ENCODE data around the gene KIF3B. TPM values are rescaled to one million over a fixed set of nuclear protein-coding genes. Genes with fewer than 3 reads are reported as not detected.
A peak's percentile ranks its signal among the peaks of the same experiment; 100 is the strongest.
"Not testable (repeated sequence)": the region's sequence is repeated elsewhere in the genome, so short reads cannot be mapped to it uniquely, and the experiment has no call there.

KIF3B gene
- total RNA-seq, 2 experiments from 2014 or later, result 36.2 to 36.5 TPM

DNA sequence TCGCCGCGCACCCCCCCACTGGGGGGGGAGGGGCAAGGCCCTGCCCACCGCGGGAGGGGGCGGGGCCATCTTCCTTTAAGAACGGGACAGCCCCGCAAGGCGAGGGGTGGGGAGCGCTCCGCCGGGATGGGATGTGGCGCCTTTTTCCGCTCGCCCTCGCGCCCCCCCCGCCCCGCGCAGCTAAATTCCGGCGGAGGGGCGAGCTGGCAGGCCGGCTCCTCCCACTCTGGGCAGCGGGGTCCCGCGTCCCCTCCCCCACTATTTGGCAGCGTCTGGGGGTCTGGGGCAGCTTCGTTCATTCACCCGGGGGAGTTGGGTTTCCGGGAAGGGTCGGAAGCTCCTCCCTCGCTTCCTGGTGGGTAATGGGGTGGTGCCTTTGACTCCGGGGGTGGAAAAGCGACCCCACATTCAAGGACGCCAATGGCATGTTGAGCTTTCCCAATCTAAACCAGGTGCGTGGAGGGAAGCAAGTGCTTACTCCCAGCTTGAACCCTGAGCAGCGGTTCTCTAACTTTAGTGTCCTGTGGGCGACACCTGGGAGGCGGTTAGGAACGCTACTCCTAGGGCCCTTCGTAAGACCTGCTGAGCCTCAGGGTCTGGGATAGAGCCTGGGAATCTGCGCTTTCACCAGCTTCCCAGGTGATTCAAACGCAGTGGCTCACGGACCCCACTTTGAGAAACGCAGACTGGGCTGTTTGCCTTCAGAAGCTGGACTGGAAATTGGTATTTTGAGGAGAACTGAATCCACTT lies 81.6 kb downstream of the KIF3B start:
- peak overlapping the region; percentile 92 for H3K27ac Mint-ChIP-seq
- no peaks in the 10 kb centered on the region for H3K9me3 Mint-ChIP-seq
- peaks cover 3% of the 10 kb centered on the region for H3K27me3 Mint-ChIP-seq
- peaks cover 34% of the 10 kb centered on the region for H3K36me3 Mint-ChIP-seq
- peak overlapping the region; percentile 92 for H3K4me3 Mint-ChIP-seq
- peaks cover 68% of the 10 kb centered on the region for H3K4me1 Mint-ChIP-seq
- DNase-seq, result peak; percentile 83

DNA sequence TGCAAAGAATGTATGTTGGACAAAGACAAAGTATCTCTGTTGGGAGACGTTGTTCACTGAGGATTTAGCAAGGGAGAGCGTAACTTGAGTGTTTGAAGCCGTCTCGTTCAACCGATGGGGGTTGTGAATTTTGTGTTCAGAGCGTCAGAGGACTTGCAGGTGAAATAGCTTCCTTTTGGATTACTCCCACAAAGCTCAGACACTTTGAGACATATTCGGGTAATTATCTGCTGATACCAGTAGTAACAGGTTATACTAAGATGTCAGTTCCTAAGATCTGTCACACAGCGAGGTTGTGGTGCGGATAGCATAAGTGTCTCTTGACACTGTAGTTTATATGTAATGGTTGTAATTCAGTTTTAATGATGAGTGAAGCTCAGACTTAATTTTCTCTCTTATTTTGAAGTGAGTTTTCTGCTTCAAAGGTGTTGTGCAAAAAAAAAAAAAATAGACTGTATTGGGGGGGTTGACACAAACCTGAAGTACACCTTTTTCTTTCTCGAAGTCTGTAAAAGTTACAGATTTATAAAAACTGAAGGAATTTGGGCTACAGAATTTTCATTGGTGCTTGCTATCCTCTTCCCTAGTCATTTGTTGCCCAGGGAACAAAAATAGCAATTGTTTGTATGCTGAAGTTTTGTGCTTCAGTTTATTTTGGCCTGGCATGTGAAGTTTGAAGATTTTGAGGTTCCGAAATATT lies 82.3 kb downstream of the KIF3B start:
- Mint-ChIP-seq H3K27ac (peak overlapping the region; percentile 92), H3K4me1 (peaks cover 67% of the 10 kb centered on the region), H3K27me3 (peaks cover 3% of the 10 kb centered on the region), H3K36me3 (peaks cover 34% of the 10 kb centered on the region), H3K9me3 (no peaks in the 10 kb centered on the region), H3K4me3 (peak overlapping the region; percentile 92)
- DNase-seq, result no peak

DNA sequence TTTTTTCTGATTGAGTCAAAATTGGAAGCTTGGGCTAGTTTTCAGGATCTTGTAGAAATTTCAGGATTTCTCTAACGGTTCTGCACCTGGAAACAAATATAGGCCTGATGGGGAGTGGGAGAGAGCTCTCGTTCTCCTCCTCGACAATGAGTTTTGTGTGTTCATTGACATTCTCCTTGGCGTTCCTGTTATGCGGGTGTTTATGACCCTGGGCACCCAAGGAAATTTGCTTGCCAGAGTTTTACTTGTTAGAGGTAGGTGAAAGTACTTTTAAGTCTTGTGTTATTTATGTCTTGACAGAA lies 82.8 kb downstream of the KIF3B start:
- Mint-ChIP-seq H3K27ac (peak overlapping the region; percentile 92), H3K4me1 (peaks cover 67% of the 10 kb centered on the region), H3K36me3 (peaks cover 37% of the 10 kb centered on the region), H3K9me3 (no peaks in the 10 kb centered on the region), H3K27me3 (peaks cover 3% of the 10 kb centered on the region), H3K4me3 (peak overlapping the region; percentile 92)
- DNase-seq, result no peak

DNA sequence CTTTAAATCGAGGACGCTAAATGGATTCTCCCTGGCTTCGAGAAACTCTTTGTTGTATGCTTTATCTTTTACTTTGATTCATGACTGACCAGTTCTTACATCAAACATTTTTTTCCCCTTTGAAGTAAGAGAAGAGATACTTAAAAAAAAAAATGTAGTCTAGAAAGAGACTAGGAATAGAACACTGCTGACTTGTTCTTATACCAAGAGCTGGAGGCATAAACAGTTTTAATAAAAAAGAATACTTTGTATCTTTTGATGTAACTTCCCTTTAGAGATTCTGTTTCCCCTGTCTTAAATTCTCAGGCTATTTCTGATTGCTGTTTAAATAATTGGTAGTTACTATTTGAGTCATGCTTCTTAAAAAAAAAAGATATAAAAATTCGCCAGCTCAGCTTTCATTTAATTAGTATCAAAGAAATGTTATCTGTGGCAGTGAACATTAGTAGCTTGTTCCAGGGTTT lies 85.5 kb downstream of the KIF3B start:
- Mint-ChIP-seq H3K4me3 (peak overlapping the region; percentile 92), H3K9me3 (no peaks in the 10 kb centered on the region), H3K4me1 (peaks cover 78% of the 10 kb centered on the region), H3K36me3 (peaks cover 41% of the 10 kb centered on the region), H3K27ac (peak overlapping the region; percentile 57), H3K27me3 (peaks cover 3% of the 10 kb centered on the region)
- no peak for DNase-seq

DNA sequence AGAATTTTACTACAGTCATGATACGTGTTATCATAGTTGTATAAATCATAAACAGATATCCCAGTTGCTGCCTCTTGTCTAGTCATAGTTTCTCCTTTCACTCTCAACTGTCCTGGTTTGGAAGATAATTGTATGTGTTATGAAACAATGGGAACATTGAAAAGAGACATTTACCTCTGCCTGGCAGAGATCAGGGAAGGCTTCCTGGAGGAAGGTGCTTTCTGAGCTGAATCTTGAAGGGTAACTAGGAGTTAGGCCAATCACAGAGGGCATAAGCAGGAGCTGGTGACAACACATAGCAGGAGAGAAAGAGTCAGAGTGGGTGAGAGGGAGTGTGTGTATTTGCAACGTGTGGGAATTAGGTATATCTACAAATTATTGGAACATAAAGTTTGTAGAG lies 86.0 kb downstream of the KIF3B start:
- peaks cover 83% of the 10 kb centered on the region for H3K4me1 Mint-ChIP-seq
- no peaks in the 10 kb centered on the region for H3K9me3 Mint-ChIP-seq
- H3K27ac Mint-ChIP-seq, result peak overlapping the region; percentile 57
- no peak for DNase-seq
- no peaks in the 10 kb centered on the region for H3K27me3 Mint-ChIP-seq
- H3K36me3 Mint-ChIP-seq, result peaks cover 44% of the 10 kb centered on the region
- peak overlapping the region; percentile 92 for H3K4me3 Mint-ChIP-seq

DNA sequence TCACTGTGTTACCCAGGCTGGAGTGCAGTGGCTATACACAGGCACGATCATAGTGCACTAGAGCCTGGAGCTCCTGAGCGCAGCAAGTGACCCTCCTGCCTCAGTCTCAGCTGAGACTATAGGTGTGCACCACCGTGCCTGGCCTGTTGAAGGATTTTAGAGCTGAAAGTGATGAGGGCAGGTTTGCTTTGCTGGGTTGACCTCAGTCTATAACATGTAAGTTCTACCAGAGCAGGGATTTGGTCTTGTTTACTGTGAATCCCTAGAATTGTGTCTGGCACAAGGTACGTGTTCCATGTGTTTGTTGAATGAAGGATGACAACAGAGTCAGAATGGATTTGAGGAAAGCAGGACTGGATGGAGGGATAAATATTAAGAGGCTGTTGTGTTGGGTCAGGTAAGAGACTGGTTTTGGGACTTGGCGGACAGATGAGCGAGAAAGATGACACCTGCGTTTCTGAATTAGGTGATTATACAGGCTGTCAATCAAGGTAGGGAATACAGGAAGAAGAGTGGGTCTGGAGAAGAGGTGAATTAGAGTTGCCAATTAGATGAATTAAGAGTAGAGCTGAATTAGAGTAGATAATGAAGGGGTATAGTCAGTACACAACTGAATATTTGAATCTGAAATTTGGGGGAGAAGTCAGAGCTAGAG lies 87.2 kb downstream of the KIF3B start:
- H3K27ac Mint-ChIP-seq, result peak overlapping the region; percentile 69
- no peak for DNase-seq
- peaks cover 38% of the 10 kb centered on the region for H3K36me3 Mint-ChIP-seq
- H3K27me3 Mint-ChIP-seq, result no peaks in the 10 kb centered on the region
- peak overlapping the region; percentile 9 for H3K4me3 Mint-ChIP-seq
- H3K9me3 Mint-ChIP-seq, result no peaks in the 10 kb centered on the region
- peaks cover 85% of the 10 kb centered on the region for H3K4me1 Mint-ChIP-seq

DNA sequence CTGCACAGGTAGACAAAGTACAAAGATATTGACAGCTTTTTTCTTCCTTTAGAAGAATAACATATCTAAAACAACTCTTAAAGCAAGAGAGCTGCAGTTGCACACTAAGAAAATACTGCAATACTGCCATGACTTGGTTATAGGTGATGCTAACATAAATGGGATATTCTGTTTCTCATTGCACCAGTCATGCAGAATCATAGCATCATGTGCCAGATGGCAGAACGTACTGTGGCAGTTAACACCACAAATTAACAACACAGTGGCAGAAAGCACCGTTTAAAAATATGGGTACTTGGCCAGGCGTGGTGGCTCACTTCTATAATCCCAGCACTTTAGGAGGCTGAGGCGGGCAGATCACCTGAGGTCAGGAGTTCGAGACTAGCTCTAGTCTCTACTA lies 88.1 kb downstream of the KIF3B start:
- H3K9me3 Mint-ChIP-seq, result no peaks in the 10 kb centered on the region
- DNase-seq, result no peak
- H3K4me1 Mint-ChIP-seq, result peaks cover 78% of the 10 kb centered on the region
- H3K4me3 Mint-ChIP-seq, result no peak overlapping the region
- no peaks in the 10 kb centered on the region for H3K27me3 Mint-ChIP-seq
- peak overlapping the region; percentile 61 for H3K27ac Mint-ChIP-seq
- H3K36me3 Mint-ChIP-seq, result peaks cover 32% of the 10 kb centered on the region

DNA sequence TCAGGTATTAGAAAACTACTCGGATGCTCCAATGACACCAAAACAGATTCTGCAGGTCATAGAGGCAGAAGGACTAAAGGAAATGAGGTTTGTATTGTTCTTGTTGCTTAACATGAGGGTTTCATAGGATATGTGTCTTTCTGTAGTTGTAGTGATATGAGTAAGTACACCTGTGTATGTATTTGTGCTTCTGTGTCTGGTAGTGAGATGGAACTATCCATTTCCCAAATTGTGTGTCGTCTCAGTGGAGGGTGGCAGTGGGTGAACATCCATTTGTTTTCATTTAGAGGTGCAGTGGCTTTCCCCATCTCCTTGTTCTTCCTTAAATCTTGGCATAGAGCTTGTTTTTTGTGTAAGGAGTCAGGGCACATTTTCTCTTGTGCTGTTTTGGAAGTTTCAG lies 88.9 kb downstream of the KIF3B start:
- Mint-ChIP-seq H3K36me3 (peaks cover 29% of the 10 kb centered on the region), H3K9me3 (no peaks in the 10 kb centered on the region), H3K4me1 (peaks cover 71% of the 10 kb centered on the region), H3K27me3 (no peaks in the 10 kb centered on the region), H3K4me3 (no peak overlapping the region), H3K27ac (peak overlapping the region; percentile 57)
- no peak for DNase-seq

DNA sequence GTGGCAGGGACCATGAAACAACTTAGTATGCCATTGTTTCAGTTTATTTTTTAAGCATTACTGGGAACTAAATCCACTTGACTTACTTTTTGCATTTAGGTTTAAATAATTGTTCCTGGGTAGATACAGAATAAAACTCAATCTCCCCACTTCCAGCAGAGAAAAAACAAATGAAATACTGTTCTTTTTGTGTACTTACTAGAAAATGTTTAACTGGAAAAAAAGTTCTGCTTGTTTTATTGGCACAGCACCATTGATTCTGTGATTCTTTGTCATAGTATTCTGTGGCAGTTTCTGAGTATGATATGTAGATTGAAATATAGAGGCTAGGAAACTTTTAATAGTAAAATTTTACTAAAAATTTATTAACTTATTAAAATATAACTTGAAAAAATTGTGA lies 90.9 kb downstream of the KIF3B start:
- Mint-ChIP-seq H3K9me3 (no peaks in the 10 kb centered on the region), H3K4me3 (no peak overlapping the region), H3K27me3 (no peaks in the 10 kb centered on the region), H3K27ac (peak overlapping the region; percentile 31), H3K4me1 (peaks cover 52% of the 10 kb centered on the region), H3K36me3 (peaks cover 21% of the 10 kb centered on the region)
- DNase-seq, result no peak

DNA sequence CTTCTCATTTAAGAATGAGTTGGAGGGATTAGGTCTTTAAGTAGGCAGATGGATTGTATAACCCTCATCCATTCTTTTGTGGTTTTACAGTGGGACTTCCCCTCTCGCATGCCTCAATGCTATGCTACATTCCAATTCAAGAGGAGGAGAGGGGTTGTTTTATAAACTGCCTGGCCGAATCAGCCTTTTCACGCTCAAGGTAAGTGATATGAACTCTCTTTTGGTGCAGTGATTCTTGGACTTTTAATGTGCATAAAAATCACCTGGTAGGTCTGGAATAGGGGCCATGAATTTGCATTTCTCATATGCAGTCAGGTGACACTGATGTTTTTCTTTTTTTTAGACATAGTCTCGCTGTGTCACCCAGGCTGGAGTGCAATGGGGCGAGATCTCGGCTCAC lies 91.5 kb downstream of the KIF3B start:
- H3K27me3 Mint-ChIP-seq, result no peaks in the 10 kb centered on the region
- H3K36me3 Mint-ChIP-seq, result peaks cover 18% of the 10 kb centered on the region
- peaks cover 46% of the 10 kb centered on the region for H3K4me1 Mint-ChIP-seq
- peak overlapping the region; percentile 31 for H3K27ac Mint-ChIP-seq
- H3K4me3 Mint-ChIP-seq, result no peak overlapping the region
- H3K9me3 Mint-ChIP-seq, result no peaks in the 10 kb centered on the region
- DNase-seq, result no peak

DNA sequence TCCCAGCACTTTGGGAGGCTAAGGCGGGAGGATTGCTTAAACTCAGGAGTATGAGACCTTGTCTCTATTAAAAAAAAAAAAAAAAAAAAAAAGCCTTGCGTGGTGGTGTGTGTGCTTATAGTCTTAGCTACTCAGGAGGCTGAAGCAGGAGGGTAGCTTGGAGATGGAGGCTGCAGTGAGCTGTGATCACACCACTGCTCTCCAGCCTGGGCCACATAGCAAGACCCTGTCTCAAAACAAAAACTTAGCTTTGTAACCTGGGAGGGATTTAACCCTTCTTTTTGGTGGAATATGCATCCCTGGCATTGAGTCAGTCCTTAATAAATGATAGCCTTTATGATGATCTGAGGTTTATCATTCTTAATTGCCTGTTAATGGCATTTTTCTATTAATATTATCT lies 93.4 kb downstream of the KIF3B start:
- Mint-ChIP-seq H3K9me3 (no peaks in the 10 kb centered on the region), H3K27ac (no peak overlapping the region), H3K4me3 (no peak overlapping the region), H3K36me3 (peaks cover 16% of the 10 kb centered on the region), H3K27me3 (no peaks in the 10 kb centered on the region), H3K4me1 (peaks cover 31% of the 10 kb centered on the region)
- DNase-seq, result no peak

DNA sequence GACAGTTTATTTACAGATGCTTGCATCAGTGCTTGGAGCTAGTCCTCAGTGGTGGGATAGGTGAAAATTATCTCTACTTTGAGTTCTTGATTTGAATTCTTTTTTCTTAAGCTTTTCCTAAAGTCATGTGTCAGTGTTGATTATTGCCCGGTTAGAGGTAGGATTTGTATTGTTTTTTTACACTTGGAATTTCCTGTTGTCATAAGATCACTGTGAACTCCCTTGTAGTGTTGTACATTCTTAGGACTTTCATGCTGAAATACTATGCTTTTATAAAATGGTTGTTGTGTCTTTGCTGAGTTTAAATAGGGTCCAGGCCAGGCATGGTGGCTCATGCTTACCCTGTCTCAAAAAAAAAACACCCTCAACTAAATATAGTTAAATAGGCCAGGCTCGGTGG lies 101.0 kb downstream of the KIF3B start:
- Mint-ChIP-seq H3K9me3 (no peaks in the 10 kb centered on the region), H3K27ac (no peak overlapping the region), H3K27me3 (no peaks in the 10 kb centered on the region), H3K4me3 (no peak overlapping the region), H3K36me3 (peaks cover 22% of the 10 kb centered on the region), H3K4me1 (peaks cover 7% of the 10 kb centered on the region)
- DNase-seq, result no peak

DNA sequence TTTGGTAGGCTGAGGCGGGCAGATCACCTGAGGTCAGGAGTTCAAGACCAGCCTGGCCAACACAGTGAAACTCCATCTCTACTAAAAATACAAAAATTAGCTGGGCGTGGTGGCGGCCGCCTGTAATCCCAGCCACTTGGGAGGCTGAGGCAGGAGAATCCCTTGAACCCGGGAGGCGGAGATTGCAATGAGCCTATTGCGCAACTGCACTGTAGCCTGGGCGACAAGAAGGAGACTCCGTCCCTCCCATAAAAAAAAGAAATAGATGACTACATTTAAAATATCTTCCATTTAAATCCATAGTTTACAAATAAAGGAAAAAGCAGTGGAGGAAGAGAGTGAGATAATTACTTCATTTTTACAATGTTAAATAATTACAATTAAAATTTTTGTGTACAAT lies 102.6 kb downstream of the KIF3B start:
- not testable (repeated sequence) for H3K9me3 Mint-ChIP-seq, H3K27me3 Mint-ChIP-seq, H3K27ac Mint-ChIP-seq, H3K4me3 Mint-ChIP-seq, DNase-seq
- Mint-ChIP-seq H3K36me3 (peaks cover 23% of the 10 kb centered on the region), H3K4me1 (peaks cover 21% of the 10 kb centered on the region)

DNA sequence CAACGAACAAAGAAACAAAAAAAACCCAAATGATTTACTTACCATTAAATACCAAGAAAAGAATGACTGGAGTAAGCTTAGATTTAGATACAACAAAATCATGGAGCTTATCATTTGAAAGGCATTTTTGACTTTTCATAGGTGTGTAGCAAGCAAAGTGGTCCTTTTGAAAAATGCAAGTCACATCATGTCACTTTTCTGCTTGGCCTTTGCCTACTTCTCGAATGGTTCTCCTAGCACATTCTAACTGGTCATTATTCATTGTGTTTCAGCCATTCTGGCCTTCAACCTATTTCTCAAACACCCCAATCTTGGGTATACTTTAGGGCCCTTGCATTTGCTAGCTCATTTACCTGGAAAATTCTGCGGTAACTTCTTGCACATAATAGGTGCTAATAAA lies 103.3 kb downstream of the KIF3B start:
- Mint-ChIP-seq H3K27me3 (no peaks in the 10 kb centered on the region), H3K27ac (peak overlapping the region; percentile 25), H3K9me3 (no peaks in the 10 kb centered on the region), H3K4me3 (no peak overlapping the region), H3K4me1 (peaks cover 27% of the 10 kb centered on the region), H3K36me3 (peaks cover 25% of the 10 kb centered on the region)
- DNase-seq, result no peak

DNA sequence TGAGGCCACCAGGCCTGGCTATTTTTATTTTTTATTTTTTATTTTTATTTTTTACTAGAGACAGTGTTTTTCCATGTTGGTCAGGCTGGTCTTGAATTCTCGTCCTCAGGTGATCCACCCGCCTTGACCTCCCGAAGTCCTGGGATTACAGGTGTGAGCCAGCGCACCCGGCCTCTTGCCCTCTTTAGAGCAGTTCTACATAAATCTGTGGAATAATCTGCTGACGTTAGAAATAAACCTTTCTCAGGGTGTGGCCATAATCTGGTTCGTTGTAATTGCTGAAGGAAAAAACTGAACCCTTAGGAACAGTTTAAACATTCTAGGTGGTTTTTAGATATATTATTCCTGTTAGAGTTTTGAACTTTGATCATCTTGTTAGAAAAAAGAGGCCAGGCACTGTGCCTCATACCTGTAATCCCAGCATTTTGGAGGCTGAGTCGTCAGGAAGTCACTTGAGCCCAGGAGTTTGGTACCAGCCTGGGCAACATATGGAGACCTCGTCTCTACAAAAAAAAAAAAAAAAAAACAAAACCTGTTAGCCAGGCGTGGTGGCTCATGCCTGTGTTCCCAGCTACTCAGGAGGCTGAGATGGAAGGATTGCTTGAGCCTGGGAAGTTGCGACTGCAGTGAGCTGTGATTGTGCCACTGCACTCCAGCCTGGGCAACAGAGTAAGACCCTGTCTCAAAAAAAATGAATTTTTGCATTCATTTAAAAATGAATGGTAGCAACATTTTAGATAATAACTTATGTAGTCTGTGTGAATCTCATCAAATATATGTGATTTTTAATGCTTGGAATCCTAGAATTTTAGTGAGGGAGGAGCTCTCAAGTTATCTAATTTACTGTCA lies 104.9 kb downstream of the KIF3B start:
- Mint-ChIP-seq H3K9me3 (no peaks in the 10 kb centered on the region), H3K4me3 (no peak overlapping the region), H3K27me3 (no peaks in the 10 kb centered on the region), H3K36me3 (peaks cover 28% of the 10 kb centered on the region), H3K27ac (no peak overlapping the region), H3K4me1 (peaks cover 38% of the 10 kb centered on the region)
- no peak for DNase-seq
